NCI-H345 treated with DMSO at 0.1 percent for 48 hours (cell line): ENCODE data around the gene RUNX1.

Experiments used
- DNase-seq: peaks from one replicate; lab custom pipeline; 2025; ENCODE audit not compliant: unreplicated experiment; lab: John Stamatoyannopoulos, UW

RUNX1 gene

GRCh38 chr21:34766862-34767261 lies 282.2 kb downstream of the RUNX1 start:
- DNase-seq, result no peak

- no peak for DNase-seq
These were observed 283.5 kb downstream of the RUNX1 start for GRCh38 chr21:34765619-34766018.

- no peak for DNase-seq
These were observed 284.3 kb downstream of the RUNX1 start for GRCh38 chr21:34764715-34765284.

GRCh38 chr21:34762786-34763185 lies 286.3 kb downstream of the RUNX1 start:
- DNase-seq, result no peak

- no peak for DNase-seq
These were observed 287.3 kb downstream of the RUNX1 start for GRCh38 chr21:34761758-34762330.

- no peak for DNase-seq
These were observed 294.1 kb downstream of the RUNX1 start for GRCh38 chr21:34754690-34755647.

GRCh38 chr21:34748862-34749261 lies 300.2 kb downstream of the RUNX1 start:
- DNase-seq, result no peak

GRCh38 chr21:34745557-34746255 lies 303.4 kb downstream of the RUNX1 start:
- DNase-seq, result peak; percentile 63

GRCh38 chr21:34744801-34745200 lies 304.3 kb downstream of the RUNX1 start:
- no peak for DNase-seq

- DNase-seq, result no peak
These were observed 305.3 kb downstream of the RUNX1 start for GRCh38 chr21:34743831-34744230.

GRCh38 chr21:34743285-34743684 lies 305.8 kb downstream of the RUNX1 start:
- no peak for DNase-seq

- no peak for DNase-seq
These were observed 308.9 kb downstream of the RUNX1 start for GRCh38 chr21:34740198-34740597.
